Activated CD8-positive, alpha-beta T cell treated with anti-CD3 and anti-CD28 coated beads for 36 hours (primary cell): ENCODE data around the gene ZNF653. TPM values are rescaled to one million over a fixed set of nuclear protein-coding genes. Genes with fewer than 3 reads are reported as not detected.
A peak's percentile ranks its signal among the peaks of the same experiment; 100 is the strongest.

Experiments
- ATAC-seq: fragments of 200-7000 bp; cut with Tn5 transposase; one replicate; pipeline ENCODE4 v1.10.0; 2021; ENCODE audit warnings: mild to moderate bottlenecking, moderate library complexity
- CTCF ChIA-PET: fragments of 350-600 bp; sonication (Branson Sonifier 250); formaldehyde crosslinking; loops from one replicate; lab custom pipeline; 2021; ENCODE audit warnings: antibody characterized with exemption; lab: Charles Lee
- POLR2A ChIA-PET: fragments of 350-600 bp; sonication (Branson Sonifier 250); formaldehyde crosslinking; loops from one replicate; lab custom pipeline; 2021; ENCODE audit warnings: antibody characterized with exemption; lab: Charles Lee
- DNase-seq: peaks from one replicate; pipeline ENCODE4 v3.0.0-alpha.2; 2020
- H3K27ac Mint-ChIP-seq: one replicate; pipeline ENCODE4 v1.8.0; 2021; ENCODE audit warnings: mild to moderate bottlenecking, mixed read lengths
- H3K27me3 Mint-ChIP-seq: one replicate; pipeline ENCODE4 v1.8.0; 2021; ENCODE audit warnings: mixed read lengths
- H3K36me3 Mint-ChIP-seq: one replicate; pipeline ENCODE4 v1.8.0; 2021; ENCODE audit warnings: low read depth, mixed read lengths
- H3K4me1 Mint-ChIP-seq: one replicate; pipeline ENCODE4 v1.8.0; 2021; ENCODE audit warnings: low read depth, mixed read lengths
- H3K4me3 Mint-ChIP-seq: one replicate; pipeline ENCODE4 v1.8.0; 2021; ENCODE audit warnings: mild to moderate bottlenecking, moderate library complexity, mixed read lengths
- H3K9me3 Mint-ChIP-seq: one replicate; pipeline ENCODE4 v1.8.0; 2021; ENCODE audit warnings: mixed read lengths
- CTCF ChIP-seq: fragments of 200-600 bp; IDR thresholded peaks from one replicate; pipeline ENCODE4 v1.8.0; 2022; ENCODE audit warnings: antibody characterized with exemption, mild to moderate bottlenecking
- intact Hi-C: fragments of 100-400 bp; cut with micrococcal nuclease; formaldehyde crosslinking; loops from one replicate; pipeline ENCODE4 v1.10.0; 2022
- total RNA-seq, 2 experiments: library from RNA; stranded (reverse); gene quantifications; one replicate each; pipeline ENCODE4 v1.2.3, GENCODE V29; 2021

Gene ZNF653
- total RNA-seq, 2 experiments from 2014 or later = 11.1 to 14.7 TPM

GRCh38 chr19:11446652-11447301, 58.9 kb downstream of the ZNF653 start:
- no peak overlapping the region for H3K4me3 Mint-ChIP-seq
- DNase-seq (peak; percentile 58), ATAC-seq (peak; percentile 74)
- ChIA-PET POLR2A (interaction anchor here (0.6 kb wide), 1 partner anchor 11 kb away, joined by 3 read pairs; the partner anchor contains the start of gene PRKCSH), CTCF (interaction anchor here (1.4 to 2.0 kb wide), 3 partner anchors 36 to 154 kb away, joined by 4 to 5 read pairs (median 4); no protein-coding TSS in a partner anchor)
- TF ChIP-seq CTCF = peak; percentile 76
- H3K9me3 Mint-ChIP-seq = no peaks in the 10 kb centered on the region
- no peak overlapping the region for H3K27ac Mint-ChIP-seq
- no peaks in the 10 kb centered on the region for H3K27me3 Mint-ChIP-seq
- peaks cover 20% of the 10 kb centered on the region for H3K36me3 Mint-ChIP-seq
- no peaks in the 10 kb centered on the region for H3K4me1 Mint-ChIP-seq
- intact Hi-C loops = no loop called here

GRCh38 chr19:11446271-11446651, 59.4 kb downstream of the ZNF653 start:
- DNase-seq (no peak), ATAC-seq (no peak)
- Mint-ChIP-seq H3K36me3 (peaks cover 21% of the 10 kb centered on the region), H3K27ac (no peak overlapping the region), H3K4me1 (no peaks in the 10 kb centered on the region), H3K9me3 (no peaks in the 10 kb centered on the region), H3K4me3 (no peak overlapping the region), H3K27me3 (no peaks in the 10 kb centered on the region)
- ChIA-PET CTCF (interaction anchor here (1.2 to 2.0 kb wide), 5 partner anchors 11 to 154 kb away, joined by 3 to 6 read pairs (median 4); partner anchors contain the start of genes ODAD3 and PRKCSH), POLR2A (no interaction called here)
- intact Hi-C loops = no loop called here
- TF ChIP-seq CTCF = no peak

GRCh38 chr19:11445141-11445540, 60.5 kb downstream of the ZNF653 start:
- POLR2A ChIA-PET = no interaction called here
- ATAC-seq (no peak), DNase-seq (no peak)
- TF ChIP-seq CTCF = no peak
- intact Hi-C loops = no loop called here
- Mint-ChIP-seq H3K27ac (no peak overlapping the region), H3K4me1 (no peaks in the 10 kb centered on the region), H3K27me3 (no peaks in the 10 kb centered on the region), H3K9me3 (no peaks in the 10 kb centered on the region), H3K4me3 (no peak overlapping the region), H3K36me3 (peaks cover 26% of the 10 kb centered on the region)
- CTCF ChIA-PET = interaction anchor here (1.2 to 2.0 kb wide), 3 partner anchors 10 to 151 kb away, joined by 3 to 6 read pairs (median 5); partner anchors contain the start of genes ODAD3 and PRKCSH

- intact Hi-C loops = no loop called here
- DNase-seq = no peak
- H3K27ac Mint-ChIP-seq = no peak overlapping the region
- CTCF ChIA-PET = interaction anchor here (2.4 kb wide), 1 partner anchor 39 kb away, joined by 8 read pairs; no protein-coding TSS in a partner anchor
- no peak for TF ChIP-seq CTCF
- H3K27me3 Mint-ChIP-seq = no peaks in the 10 kb centered on the region
- H3K4me1 Mint-ChIP-seq = no peaks in the 10 kb centered on the region
- no peaks in the 10 kb centered on the region for H3K9me3 Mint-ChIP-seq
- H3K4me3 Mint-ChIP-seq = no peak overlapping the region
- POLR2A ChIA-PET = interaction anchor here (0.7 kb wide), 1 partner anchor 24 kb away, joined by 4 read pairs; no protein-coding TSS in a partner anchor
- H3K36me3 Mint-ChIP-seq = peaks cover 25% of the 10 kb centered on the region
- ATAC-seq = no peak
Observed at GRCh38 chr19:11444059-11444458, 61.6 kb downstream of the ZNF653 start.

- Mint-ChIP-seq H3K36me3 (peaks cover 35% of the 10 kb centered on the region), H3K27ac (no peak overlapping the region), H3K27me3 (no peaks in the 10 kb centered on the region), H3K4me1 (peaks cover 18% of the 10 kb centered on the region), H3K4me3 (peak overlapping the region; percentile 100), H3K9me3 (no peaks in the 10 kb centered on the region)
- ChIA-PET POLR2A (no interaction called here), CTCF (no interaction called here)
- DNase-seq = no peak
- ATAC-seq = no peak
- no peak for TF ChIP-seq CTCF
- intact Hi-C loops = no loop called here
Observed at GRCh38 chr19:11437955-11438354, 67.7 kb downstream of the ZNF653 start.
